Spinal cord (tissue), 10 donors: ENCODE results near the gene CFAP100. TPM values are rescaled to one million over a fixed set of nuclear protein-coding genes. Genes with fewer than 3 reads are reported as not detected.

Source experiments
- DNase-seq, 6 donors: peaks; one replicate each; pipeline versions ENCODE4 v3.0.0 to v3.0.0-alpha.2; 2013 to 2015; ENCODE audit warnings: low spot score in 6 of 6, low read depth in 4 of 6
- H3K27ac ChIP-seq: one replicate; pipeline ENCODE4 v1.5.1; 2013; ENCODE audit warnings: low read depth, low read length, control low read depth
- H3K27me3 ChIP-seq: one replicate; pipeline ENCODE4 v1.6.1; 2013; ENCODE audit warnings: low read length; ENCODE audit not compliant: control insufficient read depth, insufficient read depth
- H3K36me3 ChIP-seq: one replicate; pipeline ENCODE4 v1.6.1; 2013; ENCODE audit warnings: low read length; ENCODE audit not compliant: control insufficient read depth, insufficient read depth
- H3K4me1 ChIP-seq: one replicate; pipeline ENCODE4 v1.6.1; 2013; ENCODE audit warnings: low read length; ENCODE audit not compliant: control insufficient read depth, insufficient read depth
- H3K4me3 ChIP-seq: one replicate; pipeline ENCODE4 v1.5.1; 2013; ENCODE audit warnings: low read depth, low read length, control low read depth
- H3K9me3 ChIP-seq: one replicate; pipeline ENCODE4 v1.6.1; 2013; ENCODE audit warnings: low read length; ENCODE audit not compliant: control insufficient read depth, insufficient read depth
- WGBS: methylation state at CpG from one replicate; pipeline ENCODE4 v1.1.5; 2013; ENCODE audit warnings: missing lambda C conversion rate; ENCODE audit not compliant: insufficient coverage; 5-methylcytosine and 5-hydroxymethylcytosine counted together
- polyA plus RNA-seq, 2 donors: library from polyadenylated mRNA; unstranded; fragments of 120-200 nt; gene quantifications; one replicate each; pipeline ENCODE4 v1.2.1, GENCODE V29; 2013; ENCODE audit not compliant: insufficient read length in 2 of 2
- total RNA-seq, 2 donors: library from RNA; depleted of rRNA in 1 of 2; stranded (reverse); fragments of 120-200 nt in 1 of 2; fragments of >200 nt in 1 of 2; gene quantifications; one replicate each; pipeline versions ENCODE4 v1.2.3 to v1.2.4, GENCODE V29; 2013 to 2014
- donor health status: healthy.

Gene CFAP100
- total and polyA plus RNA-seq, 4 donors = 2.2 to 16.6 (median 14.4) TPM

DNA sequence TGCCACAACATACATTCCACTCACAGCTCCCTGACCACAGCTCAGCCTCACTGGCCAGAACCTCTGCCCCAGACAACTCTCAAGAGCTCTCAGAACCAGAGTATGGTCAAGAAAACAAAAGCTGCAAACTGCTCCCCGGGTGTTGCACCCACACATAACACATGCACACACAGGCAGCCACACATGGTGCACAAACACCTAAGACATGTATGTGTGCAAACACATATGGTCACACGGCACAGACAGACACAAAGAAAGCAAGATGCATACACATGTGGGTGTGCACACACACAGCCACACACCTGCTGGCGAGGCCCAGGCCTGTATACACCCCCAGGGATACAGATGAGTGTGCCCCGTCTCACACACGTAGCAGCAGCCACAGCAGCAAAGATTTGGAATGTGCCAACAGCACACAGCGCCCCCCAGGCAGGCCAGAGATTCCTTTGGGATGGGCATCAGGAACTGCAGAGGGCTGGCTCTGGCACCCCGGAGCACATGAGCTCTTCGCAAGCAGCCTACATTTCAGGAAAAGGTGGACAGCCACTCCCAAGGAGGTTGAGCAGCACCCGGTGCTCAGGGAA lies 44.1 kb upstream of the CFAP100 start:
- Histone ChIP-seq H3K9me3 (no peaks in the 10 kb centered on the region), H3K27ac (no peak overlapping the region), H3K4me1 (peaks cover 64% of the 10 kb centered on the region), H3K36me3 (peaks cover 79% of the 10 kb centered on the region), H3K27me3 (no peaks in the 10 kb centered on the region), H3K4me3 (no peak overlapping the region)
- no peak for DNase-seq
- WGBS = 85% methylated on average over 9 of the region's 9 CpGs

DNA sequence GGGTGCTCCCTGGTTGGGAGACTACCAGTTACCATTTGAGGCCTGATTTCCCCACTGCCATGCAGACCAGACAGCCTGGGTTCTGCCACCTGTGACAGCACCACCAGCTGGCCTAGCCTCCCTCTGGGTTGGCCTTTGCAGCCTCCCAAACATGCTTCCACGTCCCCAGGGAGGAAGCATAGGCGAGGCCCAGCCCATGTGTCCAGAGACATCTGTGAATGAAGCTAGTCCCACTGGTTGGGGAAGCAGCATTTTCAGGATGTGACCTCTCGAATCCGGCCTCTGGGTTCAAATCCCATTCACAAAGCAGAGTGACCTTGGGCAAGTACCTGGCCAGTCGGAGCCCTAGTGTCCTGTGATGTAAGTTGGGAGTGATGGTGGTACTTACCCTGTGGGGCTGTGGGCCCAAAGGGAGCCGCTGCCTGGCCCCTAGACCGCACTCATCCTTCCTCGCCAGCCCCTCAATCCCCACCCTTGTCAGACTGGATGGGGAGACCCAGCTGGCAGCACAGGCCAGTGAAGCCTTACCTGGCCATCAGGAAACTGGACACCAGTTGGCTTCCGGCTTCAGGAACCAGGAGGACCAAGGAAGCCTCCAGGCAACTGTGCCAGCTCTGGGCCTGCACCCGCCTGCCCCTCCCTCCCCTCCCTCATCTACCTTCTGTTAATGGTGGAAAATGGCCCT lies 43.5 kb upstream of the CFAP100 start:
- no peak overlapping the region for H3K4me3 ChIP-seq
- no peak for DNase-seq
- no peaks in the 10 kb centered on the region for H3K27me3 ChIP-seq
- H3K4me1 ChIP-seq = peaks cover 71% of the 10 kb centered on the region
- no peak overlapping the region for H3K27ac ChIP-seq
- H3K36me3 ChIP-seq = peaks cover 73% of the 10 kb centered on the region
- 82% methylated on average over 7 of the region's 10 CpGs for WGBS
- no peaks in the 10 kb centered on the region for H3K9me3 ChIP-seq

DNA sequence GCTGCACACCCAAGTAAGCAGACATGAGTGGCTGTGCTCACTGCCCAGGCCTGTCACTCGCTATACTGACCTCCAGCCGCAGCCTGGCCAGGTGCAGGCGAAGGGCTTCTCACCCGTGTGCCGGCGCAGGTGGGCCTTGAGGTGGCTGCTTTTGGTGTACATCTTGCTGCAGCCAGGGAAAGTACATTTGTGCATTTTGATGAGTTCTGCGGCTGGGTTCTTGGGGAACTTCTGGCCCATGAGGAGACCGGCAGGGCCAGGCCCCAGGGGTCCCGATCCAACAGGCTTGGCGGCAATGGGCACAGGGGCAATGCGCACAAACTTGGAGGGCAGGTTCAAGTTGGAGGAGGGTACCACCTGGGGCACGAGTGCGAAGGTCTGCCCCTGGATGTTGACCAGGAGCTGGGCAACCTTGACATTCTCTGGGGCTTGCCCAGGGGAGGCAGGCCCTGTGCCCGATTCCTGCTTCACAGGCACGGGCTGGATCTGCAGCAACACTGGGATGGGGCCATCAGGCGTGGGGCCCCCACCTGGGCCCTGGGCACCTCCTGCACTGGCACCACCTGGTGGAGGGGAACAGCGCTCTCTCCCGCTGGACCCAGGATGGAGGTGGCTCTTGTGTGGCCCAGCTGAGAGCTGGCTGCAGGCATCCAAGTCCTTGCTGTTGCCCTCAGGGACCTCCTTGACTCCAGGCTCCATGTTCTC lies 42.8 kb upstream of the CFAP100 start:
- DNase-seq = no peak
- Histone ChIP-seq H3K4me3 (no peak overlapping the region), H3K9me3 (no peaks in the 10 kb centered on the region), H3K4me1 (peaks cover 72% of the 10 kb centered on the region), H3K27me3 (no peaks in the 10 kb centered on the region), H3K27ac (no peak overlapping the region), H3K36me3 (peaks cover 66% of the 10 kb centered on the region)
- WGBS = 97% methylated on average over 18 of the region's 18 CpGs

DNA sequence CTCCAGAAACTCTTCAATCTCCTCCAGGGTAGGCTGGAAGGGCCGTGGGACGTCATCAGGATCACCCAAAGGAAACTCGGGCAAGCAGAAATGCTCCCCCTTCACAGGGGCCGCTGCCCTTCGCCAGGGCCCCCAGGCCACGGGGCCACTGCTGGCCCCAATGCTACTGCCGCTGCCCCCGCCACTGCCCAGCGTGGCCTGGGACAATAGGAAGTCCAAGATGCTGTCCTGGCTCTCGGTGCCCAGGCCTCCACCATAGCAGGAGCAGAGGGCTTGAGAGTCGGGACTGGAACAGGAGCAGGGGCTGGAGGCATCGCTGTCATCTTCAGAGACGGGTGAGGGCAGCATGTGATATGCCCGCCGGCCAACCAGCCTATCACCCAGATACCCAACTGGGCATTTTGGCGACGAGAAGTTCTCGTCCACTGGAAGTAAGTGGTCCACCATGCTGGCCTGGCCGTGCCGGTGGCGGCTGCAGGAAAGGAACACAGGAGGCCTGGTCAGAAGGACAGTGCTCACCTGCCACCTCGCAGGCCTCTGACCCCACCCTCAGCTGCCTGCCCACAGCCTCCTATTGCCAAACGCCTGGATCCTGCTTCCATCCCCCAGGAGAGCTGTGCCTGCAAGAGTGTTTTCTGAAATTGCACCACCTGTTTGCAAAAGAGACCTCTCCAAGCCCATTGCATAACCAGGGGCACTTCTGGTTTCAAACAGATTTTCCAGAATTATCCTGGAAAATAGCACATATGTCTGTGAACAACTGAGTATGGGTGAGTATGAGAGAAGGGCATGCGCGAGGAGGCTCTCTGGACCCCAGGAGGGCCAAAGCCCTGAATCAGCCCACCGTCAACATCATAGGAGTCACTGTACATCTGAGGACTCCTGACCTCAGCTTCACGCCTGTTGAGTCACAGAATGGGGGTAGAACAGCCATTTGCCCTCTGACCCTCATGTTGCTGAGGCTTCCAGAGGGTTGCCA lies 41.9 kb upstream of the CFAP100 start:
- H3K27me3 ChIP-seq = no peaks in the 10 kb centered on the region
- no peak for DNase-seq
- peaks cover 68% of the 10 kb centered on the region for H3K4me1 ChIP-seq
- H3K9me3 ChIP-seq = no peaks in the 10 kb centered on the region
- H3K4me3 ChIP-seq = no peak overlapping the region
- 89% methylated on average over 25 of the region's 27 CpGs for WGBS
- H3K27ac ChIP-seq = no peak overlapping the region
- H3K36me3 ChIP-seq = peaks cover 58% of the 10 kb centered on the region

DNA sequence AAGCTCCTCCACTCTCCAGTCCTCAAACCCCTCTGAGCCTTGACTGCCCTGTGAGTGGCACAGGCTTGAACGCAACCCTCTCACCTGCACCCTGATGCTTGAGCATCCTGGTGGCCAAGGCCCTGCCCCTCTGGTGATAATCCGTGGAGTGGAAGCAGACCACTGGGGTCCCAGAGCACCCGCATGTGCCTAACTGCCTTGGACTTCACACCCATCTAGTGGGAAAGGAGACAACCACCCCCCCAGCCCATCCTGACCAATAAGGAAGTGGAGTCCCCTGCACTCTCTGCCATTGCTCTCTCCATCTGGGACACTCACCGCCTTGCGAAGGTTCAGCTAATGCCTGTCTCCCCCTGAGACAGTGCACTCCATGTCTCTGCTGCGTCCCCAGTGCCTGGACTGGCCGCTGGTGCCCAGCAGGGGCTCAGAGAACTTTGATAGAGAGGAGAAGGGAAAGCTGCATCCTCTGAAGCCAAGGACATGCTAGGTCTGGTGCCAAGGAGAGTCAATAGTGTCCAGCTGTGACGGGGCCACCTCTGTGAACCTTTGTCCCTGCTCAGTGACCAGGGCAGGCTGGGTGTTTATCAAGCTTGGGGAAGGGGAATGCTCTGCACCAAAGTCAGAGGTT lies 40.9 kb upstream of the CFAP100 start:
- H3K36me3 ChIP-seq = peaks cover 50% of the 10 kb centered on the region
- peaks cover 2% of the 10 kb centered on the region for H3K27me3 ChIP-seq
- no peaks in the 10 kb centered on the region for H3K9me3 ChIP-seq
- no peak overlapping the region for H3K27ac ChIP-seq
- peaks cover 74% of the 10 kb centered on the region for H3K4me1 ChIP-seq
- 85% methylated on average over 8 of the region's 8 CpGs for WGBS
- H3K4me3 ChIP-seq = no peak overlapping the region
- no peak for DNase-seq

DNA sequence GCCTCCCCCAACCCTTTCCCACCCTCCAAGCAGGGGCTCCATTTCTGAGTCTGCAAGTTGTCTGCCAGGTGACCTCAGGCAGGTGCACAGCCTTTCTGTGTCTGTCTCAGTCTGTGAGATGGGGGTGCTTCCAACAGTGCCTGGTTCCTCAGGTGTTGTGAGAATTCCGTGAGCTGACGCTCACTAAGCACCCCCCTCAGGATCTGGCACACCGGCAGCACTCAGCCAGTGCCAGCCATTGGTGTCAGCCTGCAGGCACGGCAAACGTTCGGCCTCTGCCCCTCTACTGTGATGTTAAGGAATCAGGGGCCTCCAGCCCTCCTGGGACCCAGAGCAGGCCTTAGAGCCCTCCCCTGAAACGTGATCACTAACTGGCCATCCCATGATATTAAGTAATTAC lies 39.9 kb upstream of the CFAP100 start:
- H3K4me1 ChIP-seq = peaks cover 65% of the 10 kb centered on the region
- peaks cover 2% of the 10 kb centered on the region for H3K27me3 ChIP-seq
- H3K27ac ChIP-seq = no peak overlapping the region
- 93% methylated on average over 2 of the region's 7 CpGs for WGBS
- H3K9me3 ChIP-seq = peaks cover 4% of the 10 kb centered on the region
- no peak overlapping the region for H3K4me3 ChIP-seq
- peaks cover 40% of the 10 kb centered on the region for H3K36me3 ChIP-seq
- DNase-seq = no peak

DNA sequence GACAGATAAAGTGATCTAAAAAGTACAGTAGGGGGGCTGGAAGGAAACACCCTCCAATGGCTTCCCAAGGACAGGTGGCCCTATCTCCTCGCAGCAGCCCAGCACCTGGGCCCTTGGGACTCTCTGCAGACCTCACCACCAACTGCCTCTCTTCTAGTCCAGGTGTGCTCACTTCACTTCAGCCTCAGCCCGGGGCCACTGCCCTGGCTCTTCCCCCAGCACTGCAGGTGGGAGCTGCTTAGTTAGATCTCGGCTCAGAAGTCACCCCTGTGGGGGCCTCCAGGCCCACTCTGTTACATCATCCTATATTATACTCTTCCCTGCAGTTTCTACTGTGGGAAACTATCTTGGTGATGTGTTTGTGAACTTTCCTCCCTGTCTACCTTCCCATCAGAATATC lies 39.5 kb upstream of the CFAP100 start:
- no peak for DNase-seq
- Histone ChIP-seq H3K4me1 (peaks cover 64% of the 10 kb centered on the region), H3K27ac (peak overlapping the region; percentile 94), H3K36me3 (peaks cover 37% of the 10 kb centered on the region), H3K9me3 (peaks cover 4% of the 10 kb centered on the region), H3K27me3 (peaks cover 2% of the 10 kb centered on the region), H3K4me3 (peak overlapping the region; percentile 74)
- WGBS = 52% methylated on average over 2 of the region's 3 CpGs

DNA sequence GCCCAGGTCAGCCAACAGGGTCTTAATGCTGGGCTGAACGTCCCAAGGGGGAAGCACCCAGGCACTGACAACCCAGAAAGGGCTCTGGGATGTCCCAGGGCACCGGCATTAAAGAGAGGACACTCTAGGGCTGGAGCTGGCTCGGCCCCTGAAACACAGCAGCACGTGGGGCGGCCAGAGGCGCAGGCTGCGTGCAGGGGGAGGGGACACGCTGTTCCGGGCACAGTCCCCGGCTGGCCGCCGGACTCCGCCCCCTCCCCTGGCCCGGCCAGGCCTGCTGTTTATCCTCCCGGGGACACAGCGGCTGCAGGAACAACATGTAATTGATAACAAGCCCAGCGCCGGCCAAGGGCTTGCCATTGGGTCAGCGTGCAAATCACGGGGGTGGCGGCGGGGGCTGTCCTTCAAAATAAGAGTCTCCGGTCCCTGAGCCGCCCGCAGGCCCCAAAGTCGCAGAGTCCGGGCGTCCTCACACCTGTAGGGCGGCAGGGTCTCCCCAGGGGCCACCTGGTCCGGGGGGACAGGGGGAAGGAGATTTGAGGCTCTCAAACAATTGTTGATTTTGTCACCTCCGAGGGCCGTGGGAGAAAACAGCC lies 38.8 kb upstream of the CFAP100 start:
- H3K36me3 ChIP-seq = peaks cover 33% of the 10 kb centered on the region
- peaks cover 57% of the 10 kb centered on the region for H3K4me1 ChIP-seq
- peak overlapping the region; percentile 74 for H3K4me3 ChIP-seq
- WGBS = 1% methylated on average over 32 of the region's 32 CpGs
- H3K27me3 ChIP-seq = peaks cover 2% of the 10 kb centered on the region
- peak; percentile 47 to 94 (median 74) for DNase-seq
- H3K27ac ChIP-seq = peak overlapping the region; percentile 94
- H3K9me3 ChIP-seq = peaks cover 4% of the 10 kb centered on the region
